Right renal cortex interstitium (tissue), 3 donors: Measurements from ENCODE around the gene PTCSC3. TPM values are rescaled to one million over a fixed set of nuclear protein-coding genes. Genes with fewer than 3 reads are reported as not detected.
"Not testable (repeated sequence)": the region's sequence is repeated elsewhere in the genome, so short reads cannot be mapped to it uniquely, and the experiment has no call there.

Experiments used
- DNase-seq, 3 donors: peaks; one replicate each; pipeline ENCODE4 v3.0.0-alpha.2; 2013; ENCODE audit warnings: low read depth in 3 of 3, low spot score in 2 of 3
- polyA plus RNA-seq, 3 donors: library from polyadenylated mRNA; unstranded; fragments of 120-200 nt; gene quantifications; one replicate each; pipeline ENCODE4 v1.2.1, GENCODE V29; 2013; ENCODE audit not compliant: insufficient read length in 3 of 3

The PTCSC3 gene
- polyA plus RNA-seq, 3 donors, result 0.23 to 1.1 (median 0.43) TPM

DNA sequence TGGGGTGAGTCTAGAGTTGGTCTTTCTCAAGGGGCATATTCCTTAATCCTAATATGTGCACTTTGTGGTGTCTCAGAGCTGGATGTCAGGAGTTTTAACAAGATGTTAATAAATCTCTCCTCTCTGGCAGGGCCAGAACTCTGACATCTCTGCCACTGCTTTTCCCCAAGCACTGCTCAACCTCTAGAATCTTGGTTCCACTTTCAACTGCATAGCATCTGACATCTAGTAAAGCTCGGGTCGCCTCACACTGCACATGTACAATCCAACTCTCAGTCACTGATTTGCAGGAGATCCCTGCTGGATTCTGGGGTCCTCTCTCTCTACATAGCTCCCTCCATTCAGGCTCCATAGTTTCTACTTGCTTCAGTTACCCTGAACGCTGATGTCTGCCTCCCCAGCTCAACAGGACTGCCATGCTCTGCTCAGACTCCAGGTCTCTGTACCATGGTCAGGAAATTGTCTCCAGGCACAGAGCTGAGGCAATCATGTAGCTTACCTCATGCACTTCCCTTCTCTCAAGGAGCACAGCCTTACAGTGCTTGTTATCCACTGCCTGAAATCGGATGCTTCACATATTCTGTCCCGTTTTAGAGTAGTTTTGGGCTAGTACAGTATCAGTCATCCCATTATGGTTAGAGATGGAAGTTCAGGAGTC lies 1.6 kb downstream of the PTCSC3 start:
- DNase-seq, result no peak

DNA sequence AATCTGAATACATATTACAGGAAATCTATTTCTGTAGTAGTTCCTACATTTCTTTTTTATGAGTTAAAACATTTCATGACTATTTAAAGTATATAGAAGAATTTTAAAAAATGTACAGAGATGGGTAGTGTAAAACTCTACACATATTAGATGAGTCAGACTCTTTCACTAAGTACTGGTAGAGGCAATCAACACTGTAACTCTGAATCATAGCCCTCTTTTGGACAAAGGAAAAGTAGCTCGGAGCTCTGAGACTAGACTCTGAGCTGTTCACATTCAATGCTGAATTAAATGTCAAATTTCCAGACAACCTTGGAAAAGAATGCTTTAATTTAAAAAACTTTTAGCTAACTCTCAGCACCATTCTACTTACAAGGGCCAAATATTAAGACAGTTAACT lies 3.4 kb downstream of the PTCSC3 start:
- no peak for DNase-seq

DNA sequence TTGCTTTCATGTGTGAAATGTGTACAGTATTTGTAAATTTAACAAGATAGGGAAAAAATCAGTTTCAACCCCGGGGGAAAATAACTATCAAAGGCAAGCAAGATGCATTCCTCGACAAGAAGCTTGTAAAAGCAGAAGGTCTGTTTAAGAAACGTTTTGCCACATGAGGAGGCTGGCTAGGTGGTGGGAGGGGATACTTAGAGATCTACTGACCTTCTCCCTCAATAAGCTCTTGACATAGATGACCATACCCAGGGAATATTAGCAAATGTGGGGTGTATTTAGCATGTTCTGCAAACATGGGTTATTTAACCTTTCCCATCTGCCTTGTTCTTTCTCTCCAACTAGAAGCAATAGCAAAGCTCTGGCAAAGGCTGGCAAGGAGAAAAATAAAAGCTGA lies 4.9 kb downstream of the PTCSC3 start:
- no peak for DNase-seq

DNA sequence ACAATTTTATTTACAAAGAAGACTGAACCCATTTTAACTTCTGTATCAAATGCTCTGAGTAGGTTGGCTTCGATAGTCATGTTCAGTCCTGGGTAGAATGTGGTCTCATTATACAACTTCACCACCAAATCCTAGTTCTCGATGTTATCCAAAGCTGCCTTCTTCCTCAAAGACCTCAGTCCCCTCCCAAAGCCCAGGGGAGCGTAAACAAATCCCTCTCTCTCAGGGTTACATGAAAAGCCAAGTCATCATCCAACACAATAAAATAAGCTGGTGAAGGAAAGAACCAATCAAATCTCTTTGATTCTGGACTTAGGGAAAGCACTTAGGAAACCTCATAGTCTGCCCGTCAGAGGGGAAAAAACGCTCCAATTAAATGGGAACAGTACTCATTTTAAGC lies 9.1 kb downstream of the PTCSC3 start:
- no peak for DNase-seq

DNA sequence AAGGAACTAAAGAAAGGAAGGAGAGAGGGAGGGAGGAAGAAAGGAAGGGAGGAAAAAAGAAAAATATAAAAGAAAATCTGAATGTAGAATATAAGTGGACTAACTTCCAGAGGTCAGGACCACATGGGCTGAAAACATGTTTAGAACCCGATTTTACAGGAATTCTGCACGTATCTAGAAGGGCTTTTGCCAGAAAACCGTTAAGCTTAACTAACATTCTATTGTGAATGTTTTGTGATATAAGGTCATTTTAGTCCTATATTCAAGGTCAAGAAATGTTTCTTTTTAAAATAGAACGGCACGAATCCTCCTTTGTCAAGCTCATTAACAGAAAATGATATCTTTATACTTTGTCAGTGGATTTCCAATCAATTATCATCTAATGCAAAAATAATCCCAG lies 13.1 kb downstream of the PTCSC3 start:
- no peak for DNase-seq

DNA sequence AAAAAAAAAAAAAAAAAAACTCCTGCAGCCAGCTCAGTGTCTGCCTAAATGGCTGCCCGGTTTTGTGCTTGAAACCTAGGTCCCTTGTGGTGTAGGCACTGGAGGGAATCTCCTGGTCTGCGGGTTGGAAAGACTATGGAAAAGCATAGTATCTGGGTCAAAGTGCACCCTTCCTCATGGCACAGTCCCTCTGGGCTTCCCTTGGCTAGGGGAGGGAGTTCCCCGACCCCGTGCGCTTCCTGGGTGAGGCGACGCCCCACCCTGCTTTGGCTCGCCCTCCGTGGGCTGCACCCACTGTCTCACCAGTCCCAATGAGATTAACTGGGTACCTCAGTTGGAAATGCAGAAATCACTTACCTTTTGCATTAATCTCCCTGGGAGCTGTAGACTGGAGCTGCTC lies 14.3 kb downstream of the PTCSC3 start:
- DNase-seq, result no peak

DNA sequence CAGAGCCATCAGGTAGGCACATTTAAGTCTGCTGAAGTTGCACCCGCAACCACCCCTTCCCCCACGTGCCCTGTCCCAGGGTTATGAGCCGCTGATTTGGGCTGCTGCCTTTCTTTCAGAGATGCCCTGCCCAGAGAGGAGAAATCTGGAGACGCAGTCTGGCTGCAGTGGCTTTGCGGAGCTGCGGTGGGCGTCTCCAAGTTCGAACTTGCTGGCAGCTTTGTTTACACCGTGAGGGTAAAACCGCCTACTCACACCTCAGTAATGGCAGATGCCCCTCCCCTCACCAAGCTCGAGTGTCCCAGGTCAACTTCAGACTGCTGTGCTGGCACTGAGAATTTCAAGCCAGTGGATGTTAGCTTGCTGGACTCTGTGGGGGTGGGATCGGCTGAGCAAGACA lies 14.7 kb downstream of the PTCSC3 start:
- DNase-seq, result no peak

DNA sequence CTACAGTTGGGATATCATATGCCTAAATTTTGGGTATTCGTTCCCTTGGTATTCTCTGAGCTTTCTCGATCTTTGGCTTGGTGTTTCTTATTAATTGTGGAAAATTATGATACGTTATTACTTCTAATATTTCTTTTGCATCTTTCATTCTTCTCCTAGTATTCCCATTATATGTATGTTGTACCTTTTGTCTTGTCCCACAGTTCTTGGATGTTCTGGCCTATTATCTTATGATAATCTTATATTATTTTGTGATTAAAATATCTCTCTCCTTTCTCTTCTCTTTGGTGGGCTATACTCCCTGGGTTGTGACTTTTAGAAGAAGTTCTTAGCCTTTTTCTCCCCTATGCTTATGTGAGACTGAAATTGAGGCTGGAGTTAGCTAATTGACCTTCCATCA lies 25.2 kb downstream of the PTCSC3 start:
- no peak for DNase-seq

DNA sequence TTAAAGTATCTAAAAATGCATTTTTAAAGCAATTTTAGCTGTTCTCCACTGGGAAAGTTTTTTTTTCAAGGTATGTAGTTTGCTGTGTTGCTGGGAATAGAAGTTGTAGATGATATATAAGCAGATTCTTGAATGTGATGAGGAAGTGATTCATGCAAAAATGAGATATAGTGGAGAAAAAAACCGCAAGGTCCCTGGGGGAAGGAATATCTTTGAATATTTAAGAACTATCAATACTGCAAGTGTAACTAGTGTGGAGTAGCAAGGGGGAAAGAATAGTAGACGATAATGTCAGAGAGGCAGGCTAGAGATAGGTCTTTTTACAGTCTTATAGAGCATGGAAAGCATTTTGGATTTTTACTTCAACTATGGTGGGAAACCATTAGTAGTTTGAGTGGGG lies 42.5 kb downstream of the PTCSC3 start:
- no peak for DNase-seq

DNA sequence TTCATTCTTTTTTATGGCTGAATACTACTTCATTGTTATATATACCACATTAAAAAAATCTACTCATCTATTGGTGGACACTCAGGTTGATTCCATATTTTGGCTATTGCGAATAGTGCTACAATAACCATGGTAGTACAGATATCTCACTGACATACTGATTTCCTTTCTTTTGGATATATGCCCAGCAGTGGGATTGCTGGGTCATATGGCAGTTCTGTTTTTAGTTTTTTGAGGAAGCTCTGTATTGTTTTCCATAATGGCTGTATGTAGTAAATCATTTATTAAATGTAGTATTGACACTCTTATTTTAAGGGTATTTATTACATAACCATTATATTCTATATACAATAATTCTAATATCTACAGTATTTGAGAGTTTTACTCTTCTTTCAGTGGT lies 43.7 kb downstream of the PTCSC3 start:
- DNase-seq, result no peak

DNA sequence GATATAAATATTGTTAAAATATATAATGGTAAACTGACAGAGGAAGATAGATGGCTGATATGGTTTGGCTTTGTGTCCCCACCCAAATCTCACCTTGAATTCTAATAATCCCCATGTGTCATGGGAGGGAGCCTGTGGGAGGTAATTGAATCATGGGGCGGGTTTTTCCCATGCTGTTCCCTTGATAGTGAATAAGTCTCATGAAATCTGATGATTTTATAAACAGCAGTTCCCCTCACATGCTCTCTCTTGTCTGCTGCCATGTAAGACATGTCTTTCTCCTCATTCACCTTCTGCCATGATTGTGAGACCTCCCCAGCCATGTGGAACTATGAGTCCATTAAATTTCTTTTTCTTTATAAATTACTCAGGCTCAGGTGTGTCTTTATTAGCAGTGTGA lies 46.3 kb downstream of the PTCSC3 start:
- DNase-seq, result no peak

DNA sequence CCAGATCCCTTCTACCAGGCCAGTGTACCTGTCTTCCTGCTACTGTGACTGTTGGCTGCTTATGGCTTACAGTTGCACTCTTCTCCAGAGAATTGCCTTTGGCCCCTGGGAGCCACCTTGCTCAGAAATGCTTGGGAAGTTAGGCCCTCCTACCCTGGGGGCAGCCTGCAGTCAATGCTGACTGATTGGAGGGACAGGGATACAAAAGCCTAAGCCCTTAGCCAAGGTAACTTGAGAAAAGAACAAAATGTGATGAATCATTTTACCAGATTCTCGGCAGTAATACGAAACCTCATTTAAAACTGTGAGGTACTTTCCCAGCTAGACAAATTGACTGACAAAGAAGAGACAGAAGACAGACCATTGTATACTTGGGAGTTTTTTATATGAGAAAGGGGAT lies 47.3 kb downstream of the PTCSC3 start:
- no peak for DNase-seq

DNA sequence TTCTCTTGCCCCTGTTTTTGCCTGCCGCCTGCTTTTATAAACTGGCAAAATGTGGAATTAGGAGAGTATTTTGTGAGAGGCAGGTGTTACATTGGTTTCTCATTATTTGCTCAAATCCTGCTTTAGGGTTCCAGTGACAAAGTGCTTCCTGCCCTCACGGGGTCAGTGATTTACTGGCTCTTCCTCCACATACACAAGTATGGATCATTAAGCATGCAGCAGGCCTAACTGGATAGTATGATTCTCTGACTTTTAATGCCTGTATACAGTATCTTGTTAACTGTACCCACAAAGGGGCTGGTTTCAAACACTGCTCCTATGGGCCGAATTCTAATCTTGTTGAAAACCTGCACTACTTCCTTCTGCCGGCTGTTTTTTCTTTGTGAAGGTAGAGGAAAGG lies 63.2 kb downstream of the PTCSC3 start:
- peak in 1 of 3 donors; percentile 32 for DNase-seq

DNA sequence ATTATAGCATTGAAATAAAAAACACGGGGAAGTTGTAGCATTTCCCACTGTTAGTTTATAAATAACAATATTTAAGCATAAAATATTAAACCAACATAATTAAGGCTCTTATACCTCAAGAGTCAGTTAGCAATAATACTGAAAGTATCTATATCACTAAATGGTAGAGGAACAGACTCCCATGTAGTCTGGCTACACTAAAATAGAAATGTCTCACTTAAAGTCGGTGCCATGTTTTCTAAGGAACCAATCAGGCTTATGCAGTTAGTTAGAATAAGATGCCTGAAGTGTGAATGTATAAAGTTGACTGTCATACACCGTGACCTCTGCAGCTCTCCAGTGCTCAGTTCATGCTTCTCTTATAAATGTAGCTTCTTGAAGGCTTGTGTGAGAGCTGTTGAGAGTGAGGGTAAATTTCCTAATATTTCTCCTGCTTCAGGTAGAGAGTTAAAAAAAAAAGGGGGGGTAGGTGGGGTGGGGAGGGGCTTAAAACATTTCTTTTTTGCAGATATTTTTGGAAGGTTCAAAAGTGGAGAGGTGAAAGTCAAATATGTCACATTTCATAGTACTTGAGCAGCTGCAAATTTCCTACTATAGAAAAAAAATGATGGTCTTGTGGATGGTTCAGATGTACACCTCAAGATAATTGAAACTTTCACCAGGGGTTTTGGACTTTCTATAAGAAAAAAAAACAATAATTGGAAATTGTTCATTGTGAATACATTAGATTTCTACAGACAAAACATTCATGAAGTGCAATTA lies 64.5 kb downstream of the PTCSC3 start:
- no peak for DNase-seq

DNA sequence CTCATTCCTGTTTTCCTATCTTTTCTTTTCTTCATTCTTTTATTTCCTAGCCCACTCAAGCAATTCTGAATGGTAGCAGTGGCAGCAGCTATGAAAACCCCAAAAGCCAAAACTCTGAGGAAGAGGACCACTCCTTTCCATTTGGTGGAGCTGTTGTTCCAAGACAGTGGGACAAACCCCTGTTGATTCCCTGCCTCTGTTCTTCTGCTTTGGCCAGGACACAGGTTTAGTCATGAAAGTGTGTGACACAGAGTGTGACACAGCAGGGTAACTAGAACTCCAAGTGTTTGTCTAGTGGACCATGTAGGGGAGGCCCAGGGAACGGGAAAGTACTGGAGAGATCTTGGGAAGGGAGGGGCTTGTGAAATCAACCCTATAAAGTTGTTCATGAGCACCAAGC lies 71.1 kb downstream of the PTCSC3 start:
- DNase-seq, result peak in 1 of 3 donors; percentile 32

DNA sequence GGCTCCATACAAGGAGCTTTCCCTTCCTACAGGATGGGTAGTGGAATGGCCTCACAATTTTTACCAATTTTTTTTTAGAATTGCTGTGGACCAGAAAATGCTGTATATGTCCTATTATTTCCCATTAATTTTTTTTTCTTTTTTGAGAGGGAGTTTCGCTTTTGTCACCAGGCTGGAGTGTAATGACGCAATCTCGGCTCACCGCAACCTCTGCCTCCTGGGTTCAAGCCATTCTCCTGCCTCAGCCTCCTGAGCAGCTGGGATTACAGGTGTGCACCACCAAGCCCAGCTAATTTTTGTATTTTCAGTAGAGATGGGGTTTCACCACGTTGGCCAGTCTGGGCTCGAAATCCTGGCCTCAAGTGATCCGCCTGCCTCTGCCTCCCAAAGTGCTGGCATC lies 72.3 kb downstream of the PTCSC3 start:
- DNase-seq, result not testable (repeated sequence)

DNA sequence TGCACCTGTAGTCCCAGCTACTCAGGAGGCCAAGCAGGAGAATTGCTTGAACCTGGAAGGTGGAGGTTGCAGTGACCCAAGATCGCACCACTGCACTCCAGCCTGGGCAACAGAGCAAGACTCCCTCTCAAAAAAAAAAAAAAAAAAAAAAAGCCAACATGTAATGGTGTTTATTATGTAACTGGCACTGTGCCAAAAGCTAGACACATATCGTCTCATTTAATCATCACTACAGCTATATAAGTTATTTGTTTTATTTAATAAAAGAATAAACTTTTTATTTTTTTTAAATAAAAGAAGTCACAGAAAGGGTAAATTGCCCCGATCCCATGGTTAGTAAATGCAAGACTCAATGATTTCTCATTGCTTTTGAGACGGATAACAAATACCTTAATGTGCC lies 76.9 kb downstream of the PTCSC3 start:
- DNase-seq, result no peak

DNA sequence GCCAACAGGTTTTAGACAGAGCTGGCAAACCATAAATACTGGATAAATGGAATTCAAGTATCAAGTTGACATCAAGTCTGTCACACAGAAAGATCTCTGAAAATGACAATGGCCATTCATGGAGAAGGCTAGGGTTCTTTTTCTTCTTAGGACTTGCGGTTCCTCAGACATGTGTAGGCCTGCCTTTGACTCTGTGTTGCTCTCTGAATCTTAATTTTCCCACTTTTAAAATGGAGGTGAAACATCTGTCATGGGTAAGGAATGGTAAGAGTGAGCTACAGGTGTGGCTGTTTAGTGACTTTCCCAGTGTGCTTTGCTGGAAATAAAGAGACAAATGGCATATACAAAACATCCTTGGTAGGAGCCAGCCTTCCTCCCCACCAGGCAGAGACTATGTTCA lies 79.2 kb downstream of the PTCSC3 start:
- DNase-seq, result no peak

DNA sequence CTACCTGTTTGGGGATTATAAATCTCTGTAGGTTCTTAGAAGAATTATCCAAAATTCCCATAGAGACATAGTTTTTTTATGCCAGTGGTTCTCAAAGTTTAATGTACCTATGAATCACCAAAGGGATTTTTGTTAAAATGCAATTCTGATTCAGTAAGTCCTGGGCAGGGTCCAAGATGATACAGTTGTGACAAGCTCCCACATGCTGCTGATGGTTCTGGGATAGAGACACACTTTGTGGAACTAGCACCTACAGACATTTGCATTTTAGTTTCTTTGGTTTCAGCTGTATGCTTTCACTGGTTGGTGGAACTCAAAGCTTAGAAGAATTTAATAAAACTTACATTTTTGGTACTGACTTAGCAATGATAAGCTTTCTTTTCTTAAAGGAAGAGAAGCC lies 80.4 kb downstream of the PTCSC3 start:
- no peak for DNase-seq

DNA sequence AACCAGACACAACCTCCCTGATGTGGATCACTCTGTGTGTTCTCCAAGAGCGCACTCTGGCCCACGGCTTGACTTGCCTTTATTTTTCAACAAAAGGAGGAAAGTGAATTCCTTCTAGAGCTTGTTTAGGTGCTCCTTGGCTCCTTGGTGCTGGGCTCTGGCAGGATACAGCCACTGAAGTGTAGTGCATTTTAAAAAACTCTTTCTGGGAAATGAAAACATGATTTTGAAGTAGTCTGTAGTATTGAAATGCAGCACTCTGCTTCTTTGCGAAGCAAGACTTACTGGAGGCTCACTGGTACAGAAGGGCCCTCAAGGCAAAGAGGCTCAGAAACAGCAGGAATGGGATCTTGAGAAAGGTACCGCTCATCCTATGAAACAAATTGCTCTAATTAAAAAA lies 81.6 kb downstream of the PTCSC3 start:
- DNase-seq, result no peak

DNA sequence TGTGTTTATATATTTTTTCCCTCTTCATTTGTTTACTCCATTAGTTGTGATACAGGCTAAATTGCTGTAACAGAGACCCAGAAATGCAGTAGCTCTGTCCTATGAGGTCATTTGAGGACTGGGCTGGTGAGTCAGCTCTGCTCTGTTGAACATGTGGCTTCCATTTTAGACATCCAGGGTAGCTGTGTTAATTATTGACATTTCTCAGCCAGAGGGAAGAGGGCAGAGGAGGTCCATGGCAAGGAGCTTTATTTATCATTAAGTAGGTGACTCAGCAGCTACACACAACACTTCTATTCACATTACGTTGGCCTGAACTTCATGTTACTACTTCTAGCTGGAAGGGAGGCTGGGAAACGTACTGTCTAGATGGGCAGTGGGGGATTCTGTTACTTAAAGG lies 85.4 kb downstream of the PTCSC3 start:
- DNase-seq, result peak in 2 of 3 donors; percentile 25 to 29

DNA sequence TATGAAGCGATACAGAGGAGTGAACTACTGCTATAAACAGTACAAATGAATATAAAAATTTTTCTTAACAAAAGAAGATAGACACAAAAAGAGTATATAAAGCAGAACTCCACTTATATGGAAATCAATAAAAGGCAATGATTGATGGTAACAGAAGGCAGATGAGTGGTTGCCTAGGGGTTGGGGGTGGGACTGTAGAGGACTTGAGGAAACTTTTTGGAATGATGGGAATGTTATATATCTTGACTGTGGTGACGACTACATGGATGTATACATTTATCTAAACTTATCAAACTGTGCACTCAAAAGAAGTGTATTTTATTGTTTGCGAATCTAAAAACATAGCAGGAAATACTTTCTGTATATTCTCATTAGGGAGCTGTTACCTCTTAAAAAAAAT lies 89.1 kb downstream of the PTCSC3 start:
- no peak for DNase-seq
